Naive thymus-derived CD4-positive, alpha-beta T cell (primary cell): ENCODE results near the gene OTUD1. TPM values are rescaled to one million over a fixed set of nuclear protein-coding genes. Genes with fewer than 3 reads are reported as not detected.

Source experiments
- ATAC-seq: fragments of 150-1000 bp; cut with Tn5 transposase; 2 replicates; pipeline ENCODE4 v1.10.0; 2021; ENCODE audit warnings: mild to moderate bottlenecking, moderate library complexity
- CTCF ChIA-PET: fragments of 350-600 bp; sonication (Branson Sonifier 250); formaldehyde crosslinking; loops from one replicate; lab custom pipeline; 2021; ENCODE audit warnings: antibody characterized with exemption; lab: Charles Lee
- POLR2A ChIA-PET: fragments of 350-600 bp; sonication (Branson Sonifier 250); formaldehyde crosslinking; loops from one replicate; lab custom pipeline; 2021; ENCODE audit warnings: antibody characterized with exemption, inconsistent platforms; lab: Charles Lee
- DNase-seq, 9 donors: peaks; one replicate each; pipeline versions ENCODE4 v3.0.0 to v3.0.0-alpha.2; 2020 to 2022; ENCODE audit warnings: mixed read lengths in 1 of 9
- H3K27ac ChIP-seq: one replicate; pipeline ENCODE4 v1.7.0; 2013; ENCODE audit warnings: mild to moderate bottlenecking, low read depth, low read length, moderate library complexity
- H3K27me3 ChIP-seq, 2 donors: one replicate each; pipeline ENCODE4 v1.7.0; 2013; ENCODE audit warnings: low read length in 2 of 2, mild to moderate bottlenecking in 2 of 2, moderate library complexity in 2 of 2; ENCODE audit not compliant: control insufficient read depth in 2 of 2, insufficient read depth in 2 of 2
- H3K36me3 ChIP-seq, 3 experiments: 1 replicate in 2 of 3; 2 replicates in 1 of 3; pipeline ENCODE4 v1.7.0; 2013; ENCODE audit warnings: low read length in 3 of 3, mild to moderate bottlenecking in 3 of 3, moderate library complexity in 1 of 3; ENCODE audit not compliant: insufficient read depth in 3 of 3, control insufficient read depth in 2 of 3
- H3K4me1 ChIP-seq, 2 donors: one replicate each; pipeline ENCODE4 v1.7.0; 2013; ENCODE audit warnings: low read length in 2 of 2, mild to moderate bottlenecking in 2 of 2, moderate library complexity in 1 of 2; ENCODE audit not compliant: control insufficient read depth in 2 of 2, insufficient read depth in 2 of 2
- H3K4me3 ChIP-seq: 2 replicates; pipeline ENCODE4 v1.7.0; 2013; ENCODE audit warnings: mild to moderate bottlenecking, low read length
- H3K9me3 ChIP-seq, 3 experiments: 1 replicate in 2 of 3; 2 replicates in 1 of 3; pipeline ENCODE4 v1.7.0; 2013; ENCODE audit warnings: low read length in 3 of 3; ENCODE audit not compliant: control insufficient read depth in 2 of 3
- H3K27ac Mint-ChIP-seq, 9 donors: one replicate each; pipeline ENCODE4 v1.8.0; 2020 to 2022; ENCODE audit warnings: mixed read lengths in 9 of 9, mild to moderate bottlenecking in 8 of 9, moderate library complexity in 5 of 9, inconsistent platforms in 2 of 9
- H3K27me3 Mint-ChIP-seq, 5 donors: one replicate each; pipeline ENCODE4 v1.8.0; 2021 to 2022; ENCODE audit warnings: mixed read lengths in 5 of 5, mild to moderate bottlenecking in 1 of 5
- H3K36me3 Mint-ChIP-seq, 5 donors: one replicate each; pipeline ENCODE4 v1.8.0; 2020 to 2022; ENCODE audit warnings: mixed read lengths in 5 of 5, mild to moderate bottlenecking in 3 of 5, inconsistent platforms in 1 of 5
- H3K4me1 Mint-ChIP-seq, 7 donors: one replicate each; pipeline ENCODE4 v1.8.0; 2020 to 2022; ENCODE audit warnings: mixed read lengths in 7 of 7, mild to moderate bottlenecking in 3 of 7, inconsistent platforms in 1 of 7
- H3K4me3 Mint-ChIP-seq, 10 donors: one replicate each; pipeline ENCODE4 v1.8.0; 2020 to 2022; ENCODE audit warnings: mild to moderate bottlenecking in 10 of 10, mixed read lengths in 10 of 10, moderate library complexity in 6 of 10, inconsistent platforms in 2 of 10
- H3K9me3 Mint-ChIP-seq, 11 donors: one replicate each; pipeline ENCODE4 v1.8.0; 2020 to 2022; ENCODE audit warnings: mixed read lengths in 11 of 11, mild to moderate bottlenecking in 4 of 11, inconsistent platforms in 1 of 11, moderate library complexity in 1 of 11
- intact Hi-C, 2 donors: fragments of 100-400 bp; cut with micrococcal nuclease; formaldehyde crosslinking; loops; one replicate each; pipeline ENCODE4 v1.15.1; 2023
- polyA plus RNA-seq, 2 donors: library from polyadenylated mRNA; unstranded; fragments of 300-500 nt; fragmentation: Illumina TruSeq; gene quantifications; one replicate each; pipeline ENCODE4 v1.2.3, GENCODE V29; 2021
- total RNA-seq, 6 experiments: library from RNA in 5 of 6; stranded (reverse) in 5 of 6; gene quantifications; 1 replicate in 5 of 6; 2 replicates in 1 of 6; pipeline ENCODE4 v1.2.3 and lab custom pipeline; 2021 to 2026

OTUD1 gene
- total and polyA plus RNA-seq, 7 experiments from 2014 or later: 8.1 to 118 (median 40.7) TPM

- Mint-ChIP-seq H3K36me3 (peaks cover 0 to 19% (median under 1%) of the 10 kb centered on the region in 5 donors), H3K4me3 (peak overlapping the region; percentile 90 to 99 (median 94)), H3K9me3 (no peaks in the 10 kb centered on the region), H3K4me1 (peaks cover 28 to 48% (median 43%) of the 10 kb centered on the region in 7 donors), H3K27ac (peak overlapping the region; percentile 88 to 97 (median 94)), H3K27me3 (peaks cover 0 to 4% (median 0%) of the 10 kb centered on the region in 5 donors)
- ChIA-PET POLR2A (interaction anchor here (0.8 to 3.1 kb wide), 7 partner anchors 10 to 99 kb away, joined by 3 to 23 read pairs (median 4); partner anchors contain the start of gene C10orf67), CTCF (no interaction called here)
- intact Hi-C loops: loop anchor here (1.0 to 10.0 kb wide), 14 partner anchors 8 to 1908 kb away; partner anchors contain the start of genes C10orf67 (in 2 of the 2), ARHGAP21 (in 1 of the 2), COMMD3 (in 1 of the 2) and DNAJC1 (in 1 of the 2)
- Histone ChIP-seq H3K4me1 (peaks cover 27 to 29% of the 10 kb centered on the region in 2 donors), H3K4me3 (peak overlapping the region; percentile 85), H3K27ac (peak overlapping the region; percentile 92), H3K27me3 (no peaks in the 10 kb centered on the region), H3K36me3 (no peaks in the 10 kb centered on the region), H3K9me3 (no peaks in the 10 kb centered on the region)
- ATAC-seq (no peak), DNase-seq (peak in 8 of 9 donors; percentile 12 to 61 (median 38))
Observed at GRCh38 chr10:23439961-23440889, 1.4 kb downstream of the OTUD1 start.

- H3K4me1 ChIP-seq: peaks cover 27 to 29% of the 10 kb centered on the region in 2 donors
- peak overlapping the region in 8 of 9 donors; percentile 88 to 97 (median 94) for H3K27ac Mint-ChIP-seq
- H3K4me3 ChIP-seq: peak overlapping the region; percentile 85
- POLR2A ChIA-PET: interaction anchor here (0.7 to 1.6 kb wide), 6 partner anchors 9 to 78 kb away, joined by 3 to 6 read pairs (median 4); no protein-coding TSS in a partner anchor
- no peaks in the 10 kb centered on the region for H3K9me3 ChIP-seq
- H3K4me3 Mint-ChIP-seq: peak overlapping the region; percentile 90 to 99 (median 94)
- intact Hi-C loops: loop anchor here (2.0 to 10.0 kb wide), 4 partner anchors 96 to 1281 kb away; partner anchors contain the start of genes ARHGAP21 (in 1 of the 2) and C10orf67 (in 1 of the 2)
- H3K27me3 ChIP-seq: no peaks in the 10 kb centered on the region
- CTCF ChIA-PET: interaction anchor here (0.7 kb wide), 1 partner anchor 1531 kb away, joined by 3 read pairs; no protein-coding TSS in a partner anchor
- no peaks in the 10 kb centered on the region for H3K27me3 Mint-ChIP-seq
- H3K27ac ChIP-seq: no peak overlapping the region
- H3K36me3 ChIP-seq: no peaks in the 10 kb centered on the region
- ATAC-seq (no peak), DNase-seq (no peak)
- peaks cover 0 to 23% (median 5%) of the 10 kb centered on the region in 5 donors for H3K36me3 Mint-ChIP-seq
- no peaks in the 10 kb centered on the region for H3K9me3 Mint-ChIP-seq
- peaks cover 33 to 53% (median 49%) of the 10 kb centered on the region in 7 donors for H3K4me1 Mint-ChIP-seq
Observed at GRCh38 chr10:23441251-23441650, 2.4 kb downstream of the OTUD1 start.

- Mint-ChIP-seq H3K9me3 (no peaks in the 10 kb centered on the region), H3K27me3 (no peaks in the 10 kb centered on the region), H3K36me3 (peaks cover 0 to 27% (median 11%) of the 10 kb centered on the region in 5 donors), H3K4me1 (peaks cover 35 to 59% (median 49%) of the 10 kb centered on the region in 7 donors), H3K4me3 (peak overlapping the region in 9 of 10 donors; percentile 51 to 99 (median 93)), H3K27ac (peak overlapping the region in 4 of 9 donors; percentile 12 to 34 (median 16))
- no peaks in the 10 kb centered on the region for H3K27me3 ChIP-seq
- no peak overlapping the region for H3K27ac ChIP-seq
- ATAC-seq (no peak), DNase-seq (no peak)
- POLR2A ChIA-PET: interaction anchor here (0.6 kb wide), 1 partner anchor 9 kb away, joined by 3 read pairs; no protein-coding TSS in a partner anchor
- peaks cover 27 to 29% of the 10 kb centered on the region in 2 donors for H3K4me1 ChIP-seq
- intact Hi-C loops: loop anchor here in 1 of 2 donors (5.0 to 10.0 kb wide), 2 partner anchors 1182 to 1279 kb away; partner anchors contain the start of gene ARHGAP21
- H3K9me3 ChIP-seq: no peaks in the 10 kb centered on the region
- CTCF ChIA-PET: no interaction called here
- H3K36me3 ChIP-seq: no peaks in the 10 kb centered on the region
- no peak overlapping the region for H3K4me3 ChIP-seq
Observed at GRCh38 chr10:23442936-23443335, 4.1 kb downstream of the OTUD1 start.

GRCh38 chr10:23445591-23445990 lies 6.7 kb downstream of the OTUD1 start:
- Histone ChIP-seq H3K4me1 (peaks cover 26 to 33% of the 10 kb centered on the region in 2 donors), H3K27me3 (no peaks in the 10 kb centered on the region), H3K4me3 (no peak overlapping the region), H3K36me3 (no peaks in the 10 kb centered on the region), H3K27ac (no peak overlapping the region), H3K9me3 (no peaks in the 10 kb centered on the region)
- ATAC-seq (no peak), DNase-seq (no peak)
- peak overlapping the region in 4 of 9 donors; percentile 3 to 64 (median 8) for H3K27ac Mint-ChIP-seq
- H3K27me3 Mint-ChIP-seq: no peaks in the 10 kb centered on the region
- peaks cover 43 to 72% (median 65%) of the 10 kb centered on the region in 7 donors for H3K4me1 Mint-ChIP-seq
- intact Hi-C loops: loop anchor here in 1 of 2 donors (10.0 kb wide), 1 partner anchor 1179 kb away; no protein-coding TSS in a partner anchor
- H3K9me3 Mint-ChIP-seq: no peaks in the 10 kb centered on the region
- H3K36me3 Mint-ChIP-seq: peaks cover 0 to 26% (median 11%) of the 10 kb centered on the region in 5 donors
- H3K4me3 Mint-ChIP-seq: peak overlapping the region in 2 of 10 donors; percentile 23 to 35
- ChIA-PET POLR2A (no interaction called here), CTCF (interaction anchor here (0.6 kb wide), 1 partner anchor 80 kb away, joined by 3 read pairs; no protein-coding TSS in a partner anchor)

GRCh38 chr10:23448323-23448722 lies 9.4 kb downstream of the OTUD1 start:
- Mint-ChIP-seq H3K4me1 (peaks cover 23 to 45% (median 38%) of the 10 kb centered on the region in 7 donors), H3K36me3 (peaks cover 0 to 14% (median 11%) of the 10 kb centered on the region in 5 donors), H3K4me3 (peak overlapping the region in 1 of 10 donors; percentile 28), H3K27me3 (no peaks in the 10 kb centered on the region), H3K9me3 (no peaks in the 10 kb centered on the region), H3K27ac (peak overlapping the region; percentile 36 to 91 (median 82))
- no peak overlapping the region for H3K27ac ChIP-seq
- intact Hi-C loops: loop anchor here (1.0 to 10.0 kb wide), 3 partner anchors 8 to 1176 kb away; no protein-coding TSS in a partner anchor
- H3K4me3 ChIP-seq: no peak overlapping the region
- CTCF ChIA-PET: no interaction called here
- H3K27me3 ChIP-seq: no peaks in the 10 kb centered on the region
- peaks cover 0 to 7% of the 10 kb centered on the region in 2 donors for H3K4me1 ChIP-seq
- POLR2A ChIA-PET: interaction anchor here (2.6 kb wide), 1 partner anchor 10 kb away, joined by 7 read pairs; the partner anchor contains the start of gene OTUD1
- H3K9me3 ChIP-seq: no peaks in the 10 kb centered on the region
- DNase-seq: no peak
- H3K36me3 ChIP-seq: no peaks in the 10 kb centered on the region
- ATAC-seq: no peak
